Smooth muscle cell of the pulmonary artery (primary cell): ENCODE data around the gene HMCN1. TPM values are rescaled to one million over a fixed set of nuclear protein-coding genes. Genes with fewer than 3 reads are reported as not detected.

Source experiments
- total RNA-seq: library from RNA; depleted of rRNA; stranded (reverse); fragments of >200 nt; gene quantifications from 2 replicates; pipeline ENCODE4 v1.2.3, GENCODE V29; 2014

The HMCN1 gene
- total RNA-seq = 151 and 193 TPM in 2 replicates

DNA sequence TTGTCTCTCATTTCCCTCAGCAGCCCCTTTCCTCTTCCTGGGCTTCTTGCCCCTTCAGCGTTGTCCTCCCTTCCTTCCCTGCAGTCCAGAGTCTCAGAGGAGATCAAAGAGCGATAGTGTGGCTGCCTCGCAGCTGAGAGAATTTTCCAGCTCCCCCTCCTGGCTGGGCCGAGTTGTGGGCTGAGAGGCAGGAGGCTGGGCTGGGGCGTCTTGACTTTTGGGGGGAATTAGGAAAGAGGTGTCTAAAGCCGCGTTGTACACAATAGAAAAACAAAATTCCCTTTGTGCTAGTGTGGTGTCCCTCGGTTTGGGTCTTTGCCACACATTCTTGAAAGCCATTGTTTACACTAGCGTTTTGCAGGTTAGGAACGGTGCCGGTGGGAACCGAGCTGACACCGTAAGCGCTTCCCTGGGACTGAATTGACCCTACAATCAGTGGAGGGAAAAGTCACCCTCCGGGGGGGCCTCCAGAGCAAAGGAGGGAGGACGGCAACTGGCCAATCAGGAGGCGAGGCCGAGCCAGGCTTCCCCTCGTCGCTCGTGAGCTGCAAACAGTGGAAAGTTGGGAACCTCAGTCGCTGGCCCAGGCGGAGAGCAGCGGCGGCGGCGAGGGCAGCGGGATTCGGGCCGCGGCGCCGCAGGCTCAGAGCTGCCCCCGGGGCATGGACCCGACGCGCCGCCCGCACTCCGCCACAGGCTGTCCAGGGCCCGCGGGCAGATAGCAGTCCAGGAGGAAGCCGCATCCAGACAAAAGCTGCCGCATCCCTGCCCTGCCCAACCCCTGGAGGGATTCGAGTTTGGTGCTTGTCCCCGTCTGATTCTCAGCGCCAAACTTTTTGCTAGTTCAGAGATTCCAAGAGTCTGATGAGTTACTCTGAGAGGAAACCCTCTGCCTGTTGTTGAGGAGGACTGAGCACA lies at the start of gene HMCN1:
Gene HMCN1, plus strand, starts transcription at position 574 of the 918 bp plus-strand sequence. CDS start 389 bp downstream, outside the sequence.

